HEK293 (cell line): ENCODE results near the gene ELMO1.

ENCODE experiments used
- CTCF ChIA-PET: fragments of 350-600 bp; formaldehyde crosslinking; extraction: SDS; loops from one replicate; lab custom pipeline; 2021; ENCODE audit warnings: antibody characterized with exemption; lab: Yijun Ruan, JAX
- POLR2A ChIA-PET: fragments of 300-600 bp; formaldehyde crosslinking; extraction: SDS; loops from one replicate; lab custom pipeline; 2020; ENCODE audit warnings: antibody characterized with exemption, inconsistent platforms; lab: Yijun Ruan, JAX
- H3K27ac ChIP-seq: fragments of 200-500 bp; sonication (Bioruptor generic); 2 replicates; pipeline ENCODE4 v1.5.1; 2014; ENCODE audit warnings: low read depth, low read length, control low read depth, inconsistent platforms; ENCODE audit errors: extremely low read depth
- H3K36me3 ChIP-seq, 2 experiments: fragments of 200-500 bp in 1 of 2; sonication (Bioruptor generic) in 1 of 2; 1 replicate in 1 of 2; 2 replicates in 1 of 2; pipeline ENCODE4 v1.5.1; 2014 to 2017; ENCODE audit warnings: inconsistent platforms in 2 of 2, low read length in 2 of 2; ENCODE audit not compliant: control insufficient read depth in 2 of 2, insufficient read depth in 1 of 2
- H3K4me1 ChIP-seq: fragments of 200-500 bp; sonication (Bioruptor generic); 2 replicates; pipeline ENCODE4 v1.5.1; 2014; ENCODE audit warnings: mild to moderate bottlenecking, low read length, inconsistent platforms; ENCODE audit not compliant: control insufficient read depth, insufficient read depth
- H3K4me3 ChIP-seq: 2 replicates; pipeline ENCODE4 v1.5.1; 2011; ENCODE audit warnings: low read depth, mild to moderate bottlenecking, control low read depth, low read length, moderate library complexity
- H3K9me3 ChIP-seq: fragments of 200-500 bp; sonication (Bioruptor generic); 2 replicates; pipeline ENCODE4 v1.5.1; 2014; ENCODE audit warnings: low read depth, low read length, inconsistent platforms; ENCODE audit not compliant: control insufficient read depth, insufficient read depth
- BCL6B ChIP-seq: fragments of 450-650 bp; formaldehyde crosslinking; IDR thresholded peaks from 2 replicates; pipeline ENCODE4 v1.5.1; 2017; ENCODE audit warnings: missing biosample characterization, missing genetic modification characterization
- GLIS1 ChIP-seq: fragments of 450-650 bp; formaldehyde crosslinking; IDR thresholded peaks from 2 replicates; pipeline ENCODE4 v1.5.1; 2016; ENCODE audit warnings: missing biosample characterization, missing genetic modification characterization
- HOXA7 ChIP-seq: sonication (generic); formaldehyde crosslinking; IDR thresholded peaks from 2 replicates; pipeline ENCODE4 v1.8.1; 2022; ENCODE audit warnings: missing genetic modification reagents, borderline replicate concordance
- KLF1 ChIP-seq: fragments of 450-650 bp; formaldehyde crosslinking; IDR thresholded peaks from 2 replicates; pipeline ENCODE4 v1.5.1; 2016; ENCODE audit warnings: missing biosample characterization, missing genetic modification characterization
- KLF17 ChIP-seq: fragments of 450-650 bp; formaldehyde crosslinking; IDR thresholded peaks from 2 replicates; pipeline ENCODE4 v1.5.1; 2016; ENCODE audit warnings: missing biosample characterization, missing genetic modification characterization
- KLF8 ChIP-seq: fragments of 450-650 bp; formaldehyde crosslinking; IDR thresholded peaks from 2 replicates; pipeline ENCODE4 v1.5.1; 2016; ENCODE audit warnings: missing biosample characterization, missing genetic modification characterization
- MEIS1 ChIP-seq: sonication (generic); formaldehyde crosslinking; IDR thresholded peaks from 2 replicates; pipeline ENCODE4 v1.8.1; 2022; ENCODE audit warnings: missing genetic modification reagents, mild to moderate bottlenecking, borderline replicate concordance
- PRDM10 ChIP-seq: fragments of 450-650 bp; formaldehyde crosslinking; IDR thresholded peaks from 2 replicates; pipeline ENCODE4 v1.5.1; 2016; ENCODE audit warnings: missing biosample characterization, missing genetic modification characterization
- RBAK ChIP-seq: fragments of 450-650 bp; formaldehyde crosslinking; IDR thresholded peaks from 2 replicates; pipeline ENCODE4 v1.5.1; 2016; ENCODE audit warnings: missing biosample characterization, missing genetic modification characterization
- SALL2 ChIP-seq: fragments of 450-650 bp; formaldehyde crosslinking; IDR thresholded peaks from 2 replicates; pipeline ENCODE4 v1.5.0; 2017; ENCODE audit warnings: missing biosample characterization, mild to moderate bottlenecking, missing genetic modification characterization, borderline replicate concordance
- TCF7L2 ChIP-seq: IDR thresholded peaks from 2 replicates; pipeline ENCODE4 v1.6.1; 2011; ENCODE audit warnings: low read depth, mild to moderate bottlenecking, inconsistent platforms, low read length, moderate library complexity, borderline replicate concordance
- ZBTB17 ChIP-seq: fragments of 450-650 bp; formaldehyde crosslinking; IDR thresholded peaks from 2 replicates; pipeline ENCODE4 v1.5.1; 2016; ENCODE audit warnings: missing biosample characterization, missing genetic modification characterization
- ZBTB21 ChIP-seq: fragments of 450-650 bp; formaldehyde crosslinking; IDR thresholded peaks from 2 replicates; pipeline ENCODE4 v1.5.1; 2017; ENCODE audit warnings: missing biosample characterization, missing genetic modification characterization
- ZBTB48 ChIP-seq: fragments of 450-650 bp; formaldehyde crosslinking; IDR thresholded peaks from 2 replicates; pipeline ENCODE4 v1.5.1; 2016; ENCODE audit warnings: missing biosample characterization, missing genetic modification characterization
- ZBTB7A ChIP-seq: fragments of 450-650 bp; formaldehyde crosslinking; IDR thresholded peaks from 2 replicates; pipeline ENCODE4 v1.5.1; 2016; ENCODE audit warnings: low read depth, missing biosample characterization, missing genetic modification characterization
- ZFP37 ChIP-seq: fragments of 450-650 bp; formaldehyde crosslinking; IDR thresholded peaks from 2 replicates; pipeline ENCODE4 v1.5.1; 2016; ENCODE audit warnings: missing biosample characterization, missing genetic modification characterization
- ZNF133 ChIP-seq: fragments of 450-650 bp; formaldehyde crosslinking; IDR thresholded peaks from 2 replicates; pipeline ENCODE4 v1.5.1; 2016; ENCODE audit warnings: missing biosample characterization, missing genetic modification characterization
- ZNF140 ChIP-seq: fragments of 450-650 bp; formaldehyde crosslinking; IDR thresholded peaks from 2 replicates; pipeline ENCODE4 v1.5.1; 2016; ENCODE audit warnings: missing biosample characterization, missing genetic modification characterization
- ZNF155 ChIP-seq: fragments of 450-650 bp; formaldehyde crosslinking; IDR thresholded peaks from 2 replicates; pipeline ENCODE4 v1.5.1; 2016; ENCODE audit warnings: missing biosample characterization, missing genetic modification characterization
- ZNF174 ChIP-seq: fragments of 450-650 bp; formaldehyde crosslinking; IDR thresholded peaks from 2 replicates; pipeline ENCODE4 v1.5.0; 2017; ENCODE audit warnings: missing biosample characterization, mild to moderate bottlenecking, missing genetic modification characterization
- ZNF266 ChIP-seq: fragments of 450-650 bp; formaldehyde crosslinking; IDR thresholded peaks from 2 replicates; pipeline ENCODE4 v1.5.1; 2016; ENCODE audit warnings: missing biosample characterization, missing genetic modification characterization, low read depth
- ZNF510 ChIP-seq: fragments of 450-650 bp; formaldehyde crosslinking; IDR thresholded peaks from 2 replicates; pipeline ENCODE4 v1.5.1; 2018; ENCODE audit warnings: mild to moderate bottlenecking, missing genetic modification characterization, missing biosample characterization; ENCODE audit not compliant: insufficient replicate concordance
- ZNF558 ChIP-seq: fragments of 450-650 bp; formaldehyde crosslinking; IDR thresholded peaks from 2 replicates; pipeline ENCODE4 v1.5.1; 2016; ENCODE audit warnings: missing biosample characterization, missing genetic modification characterization
- ZNF571 ChIP-seq: fragments of 450-650 bp; formaldehyde crosslinking; IDR thresholded peaks from 2 replicates; pipeline ENCODE4 v1.5.0; 2017; ENCODE audit warnings: missing biosample characterization, missing genetic modification characterization
- ZNF623 ChIP-seq: fragments of 450-650 bp; formaldehyde crosslinking; IDR thresholded peaks from 2 replicates; pipeline ENCODE4 v1.5.1; 2016; ENCODE audit warnings: missing biosample characterization, missing genetic modification characterization
- ZNF624 ChIP-seq: fragments of 450-650 bp; formaldehyde crosslinking; IDR thresholded peaks from 2 replicates; pipeline ENCODE4 v1.5.1; 2017; ENCODE audit warnings: missing biosample characterization, missing genetic modification characterization
- ZNF660 ChIP-seq: fragments of 450-650 bp; IDR thresholded peaks from 2 replicates; pipeline ENCODE4 v1.5.1; 2018; ENCODE audit warnings: missing biosample characterization, mild to moderate bottlenecking, missing genetic modification characterization
- ZNF664 ChIP-seq: fragments of 450-650 bp; formaldehyde crosslinking; IDR thresholded peaks from 2 replicates; pipeline ENCODE4 v1.5.1; 2016; ENCODE audit warnings: missing biosample characterization, missing genetic modification characterization
- ZNF704 ChIP-seq: fragments of 450-650 bp; formaldehyde crosslinking; IDR thresholded peaks from 2 replicates; pipeline ENCODE4 v1.5.1; 2016; ENCODE audit warnings: missing biosample characterization, missing genetic modification characterization
- ZNF707 ChIP-seq: fragments of 450-650 bp; formaldehyde crosslinking; IDR thresholded peaks from 2 replicates; pipeline ENCODE4 v1.5.1; 2016; ENCODE audit warnings: missing biosample characterization, missing genetic modification characterization
- ZSCAN4 ChIP-seq: fragments of 450-650 bp; formaldehyde crosslinking; IDR thresholded peaks from 2 replicates; pipeline ENCODE4 v1.5.1; 2017; ENCODE audit warnings: missing biosample characterization, missing genetic modification characterization

The ELMO1 gene

GRCh38 chr7:37283716-37284115 lies 164.9 kb downstream of the ELMO1 start:
- CTCF ChIA-PET, result interaction anchor here (0.5 to 2.6 kb wide), 7 partner anchors 9 to 551 kb away, joined by 3 to 16 read pairs (median 3); no protein-coding TSS in a partner anchor
- POLR2A ChIA-PET, result no interaction called here

GRCh38 chr7:37282927-37283326 lies 165.7 kb downstream of the ELMO1 start:
- no peak overlapping the region for H3K27ac ChIP-seq
- ChIA-PET POLR2A (no interaction called here), CTCF (interaction anchor here (1.1 to 2.6 kb wide), 2 partner anchors 83 to 213 kb away, joined by 5 to 16 read pairs; no protein-coding TSS in a partner anchor)

More at GRCh38 chr7:37283716-37284115, 164.9 kb downstream of the ELMO1 start:
- Histone ChIP-seq H3K4me3 (no peak overlapping the region), H3K4me1 (peaks cover 6% of the 10 kb centered on the region), H3K27ac (no peak overlapping the region), H3K36me3 (no peaks in the 10 kb centered on the region), H3K9me3 (no peaks in the 10 kb centered on the region)
- TF ChIP-seq ZNF664 (tag by site-specific recombination) (no peak), ZNF660 (no peak), ZNF558 (tag by site-specific recombination) (no peak), ZNF623 (tag by site-specific recombination) (no peak), BCL6B (tag by site-specific recombination) (no peak), ZNF704 (no peak), ZBTB48 (tag by site-specific recombination) (no peak), ZNF155 (tag by site-specific recombination) (no peak), TCF7L2 (no peak), RBAK (no peak), ZBTB21 (tag by site-specific recombination) (no peak), ZNF510 (no peak), ZNF571 (no peak), ZNF140 (tag by site-specific recombination) (no peak), ZNF174 (tag by site-specific recombination) (no peak), KLF1 (tag by site-specific recombination) (no peak), GLIS1 (no peak), ZNF707 (no peak), ZNF624 (no peak)

More at GRCh38 chr7:37282927-37283326, 165.7 kb downstream of the ELMO1 start:
- Histone ChIP-seq H3K36me3 (no peaks in the 10 kb centered on the region), H3K4me1 (peaks cover 6% of the 10 kb centered on the region), H3K4me3 (no peak overlapping the region), H3K9me3 (no peaks in the 10 kb centered on the region)
- TF ChIP-seq ZSCAN4 (no peak), ZNF623 (tag by site-specific recombination) (no peak), ZFP37 (no peak), KLF8 (tag by site-specific recombination) (no peak), ZNF266 (no peak), ZBTB7A (no peak), ZNF510 (no peak), ZBTB17 (tag by site-specific recombination) (no peak), ZNF133 (tag by site-specific recombination) (no peak), ZNF558 (tag by site-specific recombination) (no peak), MEIS1 (no peak), PRDM10 (tag by site-specific recombination) (no peak), HOXA7 (CRISPR knock-in tag) (no peak), KLF17 (tag by site-specific recombination) (no peak), SALL2 (tag by site-specific recombination) (no peak)
